ENCODE data around the gene CCR5.

CCR5 gene

GRCh38 chr3:46408853-46409252 lies 38.1 kb downstream of the CCR5 start:
- H3K36me3 ChIP-seq (ENCODE audit: insufficient read depth, low read length): no peaks in the 10 kb centered on the region
- no peaks in the 10 kb centered on the region for H3K9me3 ChIP-seq (ENCODE audit: insufficient read depth, low read depth, low read length)
- TF ChIP-seq CTCF (conservative IDR thresholded peaks at IDR 0.05; ENCODE audit: low read length) (peak; percentile 37), EZH2phosphoT487 (IDR thresholded peaks at IDR 0.05; ENCODE audit: borderline replicate concordance) (no peak)
- H2AFZ ChIP-seq (ENCODE audit: low read length): no peak overlapping the region
- H4K20me1 ChIP-seq (ENCODE audit: insufficient read depth, low read length, poor library complexity, severe bottlenecking): no peaks in the 10 kb centered on the region
- peaks cover 13% of the 10 kb centered on the region for H3K4me1 ChIP-seq (ENCODE audit: insufficient read depth, low read length, poor library complexity, severe bottlenecking)
- no peak overlapping the region for H3K4me2 ChIP-seq (ENCODE audit: low read depth, low read length, poor library complexity, severe bottlenecking)
- no peaks in the 10 kb centered on the region for H3K79me2 ChIP-seq (ENCODE audit: insufficient read depth, low read length)
- no peaks in the 10 kb centered on the region for H3F3A ChIP-seq (ENCODE audit: low read depth)
- no peak overlapping the region for H3K9ac ChIP-seq (ENCODE audit: low read depth, low read length, poor library complexity, severe bottlenecking)
- no peak overlapping the region for H3K4me3 ChIP-seq (ENCODE audit: low read length, poor library complexity, severe bottlenecking)
- no peaks in the 10 kb centered on the region for H3K27me3 ChIP-seq (ENCODE audit: insufficient read depth, low read length, poor library complexity, severe bottlenecking)
- H3K9me2 ChIP-seq (replicated peaks; ENCODE audit: low read depth, low read length): no peaks in the 10 kb centered on the region

- no peaks in the 10 kb centered on the region for H3K79me2 ChIP-seq (ENCODE audit: insufficient read depth, low read length)
- H3K4me1 ChIP-seq (ENCODE audit: insufficient read depth, low read length, poor library complexity, severe bottlenecking): peaks cover 13% of the 10 kb centered on the region
- H3K27me3 ChIP-seq (ENCODE audit: insufficient read depth, low read length, poor library complexity, severe bottlenecking): no peaks in the 10 kb centered on the region
- no peaks in the 10 kb centered on the region for H3K9me2 ChIP-seq (replicated peaks; ENCODE audit: low read depth, low read length)
- no peak overlapping the region for H3K4me2 ChIP-seq (ENCODE audit: low read depth, low read length, poor library complexity, severe bottlenecking)
- no peaks in the 10 kb centered on the region for H3K9me3 ChIP-seq (ENCODE audit: insufficient read depth, low read depth, low read length)
- TF ChIP-seq EZH2phosphoT487 (IDR thresholded peaks at IDR 0.05; ENCODE audit: borderline replicate concordance): no peak
- TF ChIP-seq CTCF (conservative IDR thresholded peaks at IDR 0.05; ENCODE audit: low read length): no peak
- no peak overlapping the region for H3K4me3 ChIP-seq (ENCODE audit: low read length, poor library complexity, severe bottlenecking)
- no peak overlapping the region for H3K9ac ChIP-seq (ENCODE audit: low read depth, low read length, poor library complexity, severe bottlenecking)
- H4K20me1 ChIP-seq (ENCODE audit: insufficient read depth, low read length, poor library complexity, severe bottlenecking): no peaks in the 10 kb centered on the region
- H3F3A ChIP-seq (ENCODE audit: low read depth): no peaks in the 10 kb centered on the region
- no peaks in the 10 kb centered on the region for H3K36me3 ChIP-seq (ENCODE audit: insufficient read depth, low read length)
- H2AFZ ChIP-seq (ENCODE audit: low read length): peak overlapping the region; percentile 23; the same call in 1 of the 2 replicates
Measured at GRCh38 chr3:46409739-46410489, 39.2 kb downstream of the CCR5 start.

GRCh38 chr3:46410669-46411068 lies 39.9 kb downstream of the CCR5 start:
- Histone ChIP-seq H3K4me1 (ENCODE audit: insufficient read depth, low read length, poor library complexity, severe bottlenecking) (peaks cover 13% of the 10 kb centered on the region), H3K9me3 (ENCODE audit: insufficient read depth, low read depth, low read length) (no peaks in the 10 kb centered on the region), H3K27me3 (ENCODE audit: insufficient read depth, low read length, poor library complexity, severe bottlenecking) (no peaks in the 10 kb centered on the region), H3K9me2 (replicated peaks; ENCODE audit: low read depth, low read length) (no peaks in the 10 kb centered on the region), H3K4me2 (ENCODE audit: low read depth, low read length, poor library complexity, severe bottlenecking) (no peak overlapping the region), H3F3A (ENCODE audit: low read depth) (no peaks in the 10 kb centered on the region), H4K20me1 (ENCODE audit: insufficient read depth, low read length, poor library complexity, severe bottlenecking) (no peaks in the 10 kb centered on the region), H3K9ac (ENCODE audit: low read depth, low read length, poor library complexity, severe bottlenecking) (no peak overlapping the region), H3K4me3 (ENCODE audit: low read length, poor library complexity, severe bottlenecking) (no peak overlapping the region), H3K79me2 (ENCODE audit: insufficient read depth, low read length) (no peaks in the 10 kb centered on the region), H2AFZ (ENCODE audit: low read length) (no peak overlapping the region), H3K36me3 (ENCODE audit: insufficient read depth, low read length) (no peaks in the 10 kb centered on the region)
- TF ChIP-seq EZH2phosphoT487 (IDR thresholded peaks at IDR 0.05; ENCODE audit: borderline replicate concordance) (no peak), CTCF (conservative IDR thresholded peaks at IDR 0.05; ENCODE audit: low read length) (no peak)
